GM19239 (cell line): ENCODE data around the gene GP1BB.
"Not testable (repeated sequence)": the region's sequence is repeated elsewhere in the genome, so short reads cannot be mapped to it uniquely, and the experiment has no call there.

Source experiments
- DNase-seq: peaks from one replicate; pipeline ENCODE4 v3.0.0; 2011; ENCODE audit warnings: low spot score; ENCODE audit not compliant: insufficient read length
- FAIRE-seq: peaks from 2 replicates; lab custom pipeline; 2011; peaks lifted over from hg19 to GRCh38; lab: Jason Lieb, UNC

Gene GP1BB

DNA sequence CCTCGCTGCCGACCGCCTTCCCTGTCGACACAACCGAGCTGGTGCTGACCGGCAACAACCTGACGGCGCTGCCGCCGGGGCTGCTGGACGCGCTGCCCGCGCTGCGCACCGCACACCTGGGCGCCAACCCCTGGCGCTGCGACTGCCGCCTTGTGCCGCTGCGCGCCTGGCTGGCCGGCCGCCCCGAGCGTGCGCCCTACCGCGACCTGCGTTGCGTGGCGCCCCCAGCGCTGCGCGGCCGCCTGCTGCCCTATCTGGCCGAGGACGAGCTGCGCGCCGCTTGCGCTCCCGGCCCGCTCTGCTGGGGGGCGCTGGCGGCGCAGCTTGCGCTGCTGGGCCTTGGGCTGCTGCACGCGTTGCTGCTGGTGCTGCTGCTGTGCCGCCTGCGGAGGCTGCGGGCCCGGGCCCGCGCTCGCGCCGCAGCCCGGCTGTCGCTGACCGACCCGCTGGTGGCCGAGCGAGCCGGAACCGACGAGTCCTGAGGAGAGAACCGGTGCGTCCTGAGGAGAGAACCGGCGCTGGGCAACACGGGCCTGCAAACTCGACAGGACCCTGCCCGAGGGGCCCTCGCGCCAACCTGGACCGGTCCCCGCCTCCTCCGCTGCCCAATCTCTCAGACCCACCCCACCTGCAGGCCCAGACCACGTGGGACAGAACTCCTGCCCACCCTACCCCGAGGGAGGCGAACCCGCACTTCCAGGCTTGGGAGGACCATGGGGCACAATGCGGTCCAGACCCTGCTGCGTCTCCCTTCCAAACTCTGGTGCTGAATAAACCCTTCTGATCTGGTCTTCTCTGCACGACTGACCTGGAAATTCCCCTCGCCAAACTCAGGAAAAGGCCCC, 866 bp downstream of the GP1BB start:
- DNase-seq (no peak), FAIRE-seq (no peak)

DNA sequence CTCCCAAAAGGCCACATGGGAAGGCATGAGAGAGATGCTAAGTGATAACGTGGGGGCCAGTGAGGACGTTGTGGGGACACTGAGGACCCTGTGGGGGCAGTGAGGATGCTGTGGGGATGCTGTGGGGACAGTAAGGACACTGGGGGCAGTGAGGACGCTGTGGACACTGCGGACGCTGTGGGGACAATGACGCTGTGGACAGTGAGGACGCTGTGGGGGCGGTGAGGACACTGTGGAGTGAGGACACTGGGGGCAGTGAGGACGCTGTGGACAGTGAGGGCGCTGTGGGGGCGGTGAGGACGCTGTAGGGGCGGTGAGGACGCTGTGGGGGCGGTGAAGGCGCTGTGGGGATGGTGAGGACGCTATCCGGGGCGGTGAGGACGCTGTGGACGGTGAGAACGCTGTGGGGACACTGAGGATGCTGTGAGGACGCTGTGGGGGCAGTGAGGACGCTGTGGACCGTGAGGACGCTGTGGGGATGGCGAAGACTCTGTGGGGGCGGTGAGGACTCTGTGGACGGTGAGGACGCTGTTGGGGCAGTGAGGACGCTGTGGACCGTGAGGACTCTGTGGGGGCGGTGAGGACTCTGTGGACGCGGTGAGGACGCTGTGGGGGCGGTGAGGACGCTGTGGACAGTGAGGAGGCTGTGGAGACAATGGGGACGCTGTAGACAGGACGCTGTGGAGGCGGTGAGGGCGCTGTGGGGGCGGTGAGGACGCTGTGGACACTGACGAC, 1.8 kb downstream of the GP1BB start:
- FAIRE-seq: no peak
- no peak for DNase-seq

DNA sequence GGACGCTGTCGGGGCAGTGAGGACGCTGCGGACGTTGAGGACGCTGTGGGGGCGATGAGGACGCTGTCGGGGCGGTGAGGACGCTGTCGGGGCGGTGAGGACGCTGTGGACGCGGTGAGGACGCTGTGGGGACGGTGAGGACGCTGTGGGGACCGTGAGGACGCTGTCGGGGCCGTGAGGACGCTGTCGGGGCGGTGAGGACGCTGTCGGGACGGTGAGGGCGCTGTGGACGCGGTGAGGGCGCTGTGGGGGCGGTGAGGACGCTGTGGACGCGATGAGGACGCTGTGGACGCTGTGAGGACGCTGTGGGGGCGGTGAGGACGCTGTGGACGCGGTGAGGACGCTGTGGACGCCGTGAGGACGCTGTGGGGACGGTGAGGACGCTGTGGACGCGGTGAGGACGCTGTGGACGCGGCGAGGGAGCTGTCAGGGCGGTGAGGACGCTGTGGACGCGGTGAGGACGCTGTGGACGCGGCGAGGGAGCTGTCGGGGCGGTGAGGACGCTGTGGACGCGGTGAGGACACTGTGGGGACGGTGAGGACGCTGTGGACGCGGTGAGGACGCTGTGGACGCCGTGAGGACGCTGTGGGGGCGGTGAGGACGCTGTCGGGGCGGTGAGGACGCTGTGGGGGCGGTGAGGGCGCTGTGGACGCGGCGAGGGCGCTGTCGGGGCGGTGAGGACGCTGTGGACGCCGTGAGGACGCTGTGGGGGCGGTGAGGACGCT, 2.9 kb downstream of the GP1BB start:
- not testable (repeated sequence) for DNase-seq, FAIRE-seq

DNA sequence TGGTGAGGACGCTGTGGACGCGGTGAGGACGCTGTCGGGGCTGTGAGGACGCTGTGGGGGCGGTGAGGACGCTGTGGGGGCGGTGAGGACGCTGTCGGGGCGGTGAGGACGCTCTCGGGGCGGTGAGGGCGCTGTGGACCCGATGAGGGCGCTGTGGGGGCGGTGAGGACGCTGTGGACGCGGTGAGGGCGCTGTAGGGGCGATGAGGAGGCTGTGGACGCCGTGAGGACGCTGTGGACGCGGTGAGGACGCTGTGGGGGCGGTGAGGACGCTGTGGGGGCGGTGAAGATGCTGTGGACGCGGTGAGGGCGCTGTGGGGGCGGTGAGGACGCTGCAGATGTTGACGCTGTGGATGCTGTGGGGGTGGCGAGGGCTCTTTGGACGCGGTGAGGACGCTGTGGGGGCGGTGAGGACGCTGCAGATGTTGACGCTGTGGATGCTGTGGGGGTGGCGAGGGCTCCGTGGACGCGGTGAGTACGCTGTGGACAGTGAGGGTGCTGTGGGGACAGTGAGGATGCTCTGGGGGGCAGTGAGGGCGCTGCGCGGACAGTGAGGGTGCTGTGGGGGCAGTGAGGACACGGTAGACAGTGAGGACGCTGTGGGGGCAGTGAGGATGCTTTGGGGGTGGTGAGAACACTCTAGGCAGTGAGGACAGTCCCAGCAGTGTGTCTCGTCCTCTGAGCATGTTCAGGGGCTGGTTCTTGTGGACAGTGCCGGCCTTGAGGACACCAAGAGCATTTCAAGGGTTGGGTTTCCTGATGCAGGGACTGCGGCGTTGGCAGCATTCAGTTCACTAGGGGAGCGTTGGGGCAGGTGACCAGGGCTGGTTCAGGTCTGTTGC, 4.2 kb downstream of the GP1BB start:
- FAIRE-seq (no peak), DNase-seq (no peak)

DNA sequence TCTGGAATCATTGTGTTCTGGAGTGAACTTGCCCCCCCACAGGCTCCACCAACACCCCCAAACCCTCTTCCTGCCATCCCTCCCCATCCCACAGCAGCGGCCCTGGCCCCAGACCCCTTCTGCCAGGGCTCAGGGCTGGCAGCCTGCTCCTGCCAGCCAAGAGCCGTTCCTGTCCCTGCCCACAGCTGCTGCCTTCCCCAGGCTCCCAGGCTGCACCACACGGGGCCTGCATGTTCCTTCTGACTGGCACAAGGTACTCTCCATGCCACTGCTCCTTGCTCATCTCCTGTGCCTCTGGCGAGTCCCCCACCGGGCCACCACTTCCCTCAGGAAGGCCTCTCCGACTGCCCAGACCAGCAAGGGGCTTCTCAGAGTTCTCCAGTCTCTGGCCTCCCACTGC, 4.9 kb downstream of the GP1BB start:
- no peak for FAIRE-seq
- DNase-seq: no peak

DNA sequence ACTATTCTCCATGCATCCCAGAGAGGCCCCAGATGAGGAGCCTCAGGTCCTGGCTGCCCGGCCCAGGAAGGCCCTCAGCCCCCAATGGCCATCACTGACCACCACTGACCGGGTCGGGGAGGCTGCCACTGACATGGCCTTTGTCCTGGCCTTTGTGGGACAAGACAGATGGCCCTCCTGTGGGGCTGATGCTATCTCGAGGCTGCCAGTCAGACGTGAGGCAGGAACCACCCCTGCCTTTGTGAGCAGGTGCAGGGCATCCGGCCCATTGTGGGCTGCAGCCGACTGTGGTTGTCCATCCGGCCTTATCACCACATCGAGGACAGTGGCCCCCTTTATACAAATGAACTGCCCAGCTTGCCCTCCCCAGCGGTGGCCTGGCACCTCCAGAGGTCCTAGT, 5.5 kb downstream of the GP1BB start:
- no peak for FAIRE-seq
- DNase-seq: no peak

DNA sequence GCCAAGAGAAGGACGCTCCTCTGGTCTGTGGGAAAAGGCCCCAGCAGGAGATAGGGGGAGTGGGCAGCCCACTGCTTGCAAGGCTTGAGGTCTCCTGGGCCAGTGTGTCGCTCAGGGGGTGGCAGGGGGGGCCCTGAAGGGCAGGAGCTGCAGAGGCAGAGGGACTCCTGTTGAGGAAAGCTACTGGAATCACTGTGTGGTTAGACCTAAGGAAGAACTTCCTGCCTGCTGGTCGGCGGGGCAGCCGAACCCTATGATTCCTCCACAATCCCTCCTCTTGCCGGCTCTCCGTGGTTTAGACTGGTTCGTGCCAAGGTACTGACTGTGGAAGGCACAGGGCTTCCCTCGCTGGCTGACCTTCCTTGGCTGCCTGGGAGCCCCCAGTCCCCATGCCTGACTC, 6.2 kb downstream of the GP1BB start:
- DNase-seq (no peak), FAIRE-seq (no peak)

DNA sequence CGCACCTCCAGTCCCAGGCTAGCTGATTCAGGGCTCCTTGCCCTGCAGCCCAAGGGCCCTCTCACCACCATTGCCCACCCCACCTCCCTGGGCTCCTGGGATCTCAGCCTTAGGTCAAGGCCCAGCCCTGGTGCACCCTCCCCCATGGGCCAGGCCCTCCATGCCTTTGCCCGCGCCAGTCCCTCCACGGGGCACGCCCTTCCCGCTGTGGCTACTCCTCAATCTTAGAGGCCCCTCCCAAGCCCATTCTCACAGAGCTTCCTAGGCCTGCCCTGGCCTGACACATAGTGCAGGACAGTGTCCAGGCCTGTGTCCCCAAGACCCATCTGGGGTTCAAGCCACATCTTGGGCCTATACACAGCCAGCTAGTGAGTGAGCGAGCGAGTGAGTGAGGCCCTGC, 6.9 kb downstream of the GP1BB start:
- FAIRE-seq: no peak

DNA sequence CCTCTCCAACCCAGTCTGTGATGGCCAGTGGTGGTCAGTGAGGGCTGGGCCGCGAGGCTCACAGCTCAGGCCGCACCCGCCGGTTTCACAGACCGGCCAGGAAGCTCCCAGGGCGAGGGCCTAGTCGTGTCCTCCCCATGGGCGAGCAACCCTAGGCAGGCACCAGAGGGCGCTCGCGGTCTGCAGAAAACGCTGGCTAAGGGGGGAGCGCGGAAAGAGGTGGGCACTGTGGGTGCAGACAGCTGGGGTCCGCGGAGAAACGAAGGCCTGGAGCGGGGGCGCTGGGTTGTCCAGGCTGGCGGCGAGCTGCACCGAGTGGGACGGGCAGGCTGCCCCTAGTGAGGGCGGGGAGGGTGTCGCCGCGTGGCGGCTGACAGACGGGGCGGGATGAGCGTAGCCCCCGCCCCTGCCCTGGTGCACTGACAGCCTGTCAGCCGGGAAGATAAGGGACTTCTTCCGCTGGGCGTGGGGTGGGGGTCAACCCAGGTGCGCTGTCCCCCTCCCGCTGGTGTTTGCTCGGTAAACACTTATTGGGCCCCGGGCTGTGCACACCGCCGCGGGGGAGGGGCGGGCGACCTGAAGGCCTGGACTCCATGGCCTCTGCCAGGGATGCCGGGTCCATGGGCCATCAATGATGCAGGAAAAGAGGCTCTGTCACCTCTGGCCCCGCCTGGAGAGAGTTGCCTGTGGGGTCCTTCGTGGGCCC, 7.5 kb downstream of the GP1BB start:
- DNase-seq (peak; percentile 99), FAIRE-seq (peak; percentile 81)

More for the DNA sequence above, 6.9 kb downstream of the GP1BB start:
- DNase-seq: no peak

DNA sequence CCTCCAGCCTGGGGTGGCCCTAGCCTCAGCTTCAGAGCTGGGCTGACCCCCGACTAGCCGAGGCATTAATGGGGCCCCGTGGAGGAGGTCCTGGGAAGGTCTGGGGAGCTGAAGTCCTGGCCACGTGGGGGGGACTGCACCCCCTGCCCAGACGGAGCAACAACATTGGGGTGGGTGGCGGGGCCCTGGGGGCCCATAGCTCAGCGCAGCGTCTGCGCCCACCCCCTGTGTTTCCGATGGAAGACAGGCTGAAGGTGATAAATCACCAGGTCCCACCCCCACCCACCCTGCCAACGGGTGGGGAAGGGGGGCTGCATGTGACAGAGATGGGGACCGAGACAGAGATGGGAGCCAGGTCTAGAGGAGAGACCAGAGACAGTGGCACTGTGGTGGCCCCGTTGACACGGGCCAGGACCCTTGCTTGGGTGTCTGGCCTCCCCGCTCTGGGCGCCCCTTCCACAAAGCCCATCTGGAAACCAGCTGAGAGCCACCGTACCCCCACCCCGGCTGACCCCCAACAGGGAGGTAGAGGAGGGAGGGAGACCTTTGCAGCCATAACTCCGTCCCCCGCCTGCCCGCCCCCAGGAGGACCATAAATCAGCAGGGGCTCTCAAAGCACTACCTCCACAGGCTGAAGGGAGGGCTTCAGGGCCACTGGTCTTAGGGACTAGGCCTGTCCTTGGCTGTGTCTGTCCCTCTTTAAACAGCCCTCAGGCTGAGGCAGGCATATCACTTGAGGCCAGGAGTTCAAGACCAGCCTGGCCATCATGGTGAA, 8.2 kb downstream of the GP1BB start:
- DNase-seq (no peak), FAIRE-seq (no peak)

DNA sequence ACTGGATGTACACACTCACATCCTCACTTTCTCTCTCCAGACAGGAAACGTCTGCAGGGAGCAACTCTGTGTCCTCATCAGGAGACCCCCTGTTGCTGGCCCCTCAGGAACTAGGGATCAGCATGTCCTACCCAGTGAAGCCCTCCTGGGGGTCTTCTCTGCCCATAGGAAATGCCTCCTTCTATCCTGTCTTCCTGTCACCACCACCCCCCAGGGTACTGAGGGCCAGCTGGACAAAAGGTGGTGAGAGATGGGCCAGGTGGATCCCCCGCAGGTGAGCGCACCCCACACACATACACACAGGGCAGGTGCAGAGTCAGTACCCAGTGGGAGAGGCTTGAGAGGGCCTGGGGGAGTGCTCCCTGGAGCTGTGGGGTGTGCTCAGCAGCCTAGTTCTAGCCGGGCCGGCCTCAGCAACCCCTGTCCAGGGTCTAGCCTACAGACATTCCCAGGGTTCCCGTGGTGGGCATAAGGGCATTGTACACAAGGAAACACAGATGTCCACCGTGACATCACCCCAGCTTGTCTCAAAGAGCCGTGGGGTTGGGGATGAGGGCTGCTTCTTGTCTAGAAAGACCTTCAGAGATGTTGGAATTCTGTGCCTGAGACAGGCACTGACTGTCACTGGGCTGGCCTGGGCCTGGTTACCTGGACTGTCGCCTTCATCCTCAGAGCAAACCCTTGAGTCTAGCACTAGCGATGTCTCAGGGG, 9.2 kb downstream of the GP1BB start:
- FAIRE-seq: no peak
- DNase-seq: no peak

DNA sequence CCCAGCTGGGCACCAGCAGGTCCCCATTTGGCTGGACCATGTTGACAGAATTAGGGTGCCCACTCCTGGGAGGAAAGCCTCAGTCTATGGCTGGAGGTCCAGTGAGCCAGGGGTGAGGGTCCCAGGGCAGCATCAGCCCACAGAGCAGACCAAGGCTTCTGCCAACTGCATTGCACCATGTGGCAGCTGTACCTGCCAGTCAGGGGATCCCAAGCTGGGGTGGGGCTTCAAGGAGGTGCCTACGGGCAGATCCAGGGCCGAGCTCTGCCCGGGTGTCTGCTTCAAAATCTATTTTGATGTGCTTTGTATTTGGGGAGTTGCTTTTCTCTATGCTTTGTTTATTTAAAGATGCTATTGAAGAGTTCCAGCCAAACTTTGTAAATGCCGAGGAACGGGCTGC, 10.4 kb downstream of the GP1BB start:
- no peak for FAIRE-seq
- DNase-seq: no peak

DNA sequence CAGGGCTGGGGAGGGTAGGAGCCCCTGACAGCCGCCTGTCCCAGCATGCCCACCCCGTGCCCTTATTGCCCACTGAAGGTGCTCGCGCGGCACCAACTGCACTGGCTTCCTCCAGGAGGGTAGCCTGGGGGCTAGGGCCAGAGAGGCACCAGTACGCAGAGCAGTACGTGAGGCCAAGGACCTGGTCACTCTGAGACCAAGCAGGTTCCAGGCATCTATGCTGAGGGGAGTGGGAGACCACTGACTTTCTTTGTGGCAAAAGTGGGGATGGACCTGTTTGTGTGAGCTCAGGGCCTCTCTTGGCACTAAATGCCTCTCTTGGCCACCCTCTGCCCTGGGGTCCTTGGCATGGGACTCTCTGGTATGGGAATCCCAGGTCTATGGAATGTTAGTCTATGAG, 10.8 kb downstream of the GP1BB start:
- FAIRE-seq (no peak), DNase-seq (no peak)

DNA sequence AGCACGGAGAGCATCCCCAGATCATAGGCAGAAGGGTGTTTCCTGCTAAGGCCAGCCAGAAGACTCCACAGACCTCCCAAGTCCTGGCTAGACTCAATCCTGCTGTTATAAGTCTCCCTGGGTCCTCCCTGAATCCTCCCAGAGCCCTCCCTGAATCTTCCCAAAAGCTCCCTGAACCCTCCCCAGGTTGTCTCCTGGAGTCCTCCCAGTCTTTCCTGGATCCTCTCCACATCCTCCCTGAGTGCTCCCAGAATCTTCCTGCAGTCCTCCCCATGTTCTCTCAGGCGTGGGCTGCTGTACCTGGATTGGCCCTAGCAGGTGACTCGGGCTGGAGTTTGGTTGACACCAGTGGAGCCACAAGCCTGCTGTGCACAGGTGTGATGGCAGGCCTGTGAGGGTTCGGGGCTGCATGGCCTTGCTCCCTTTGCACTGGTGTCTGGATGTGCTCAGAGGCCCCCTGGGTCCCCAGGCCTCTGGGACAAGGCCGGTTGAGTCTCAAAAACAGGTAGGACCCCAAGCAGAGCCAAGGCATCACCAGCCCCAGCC, 11.6 kb downstream of the GP1BB start:
- FAIRE-seq: no peak

DNA sequence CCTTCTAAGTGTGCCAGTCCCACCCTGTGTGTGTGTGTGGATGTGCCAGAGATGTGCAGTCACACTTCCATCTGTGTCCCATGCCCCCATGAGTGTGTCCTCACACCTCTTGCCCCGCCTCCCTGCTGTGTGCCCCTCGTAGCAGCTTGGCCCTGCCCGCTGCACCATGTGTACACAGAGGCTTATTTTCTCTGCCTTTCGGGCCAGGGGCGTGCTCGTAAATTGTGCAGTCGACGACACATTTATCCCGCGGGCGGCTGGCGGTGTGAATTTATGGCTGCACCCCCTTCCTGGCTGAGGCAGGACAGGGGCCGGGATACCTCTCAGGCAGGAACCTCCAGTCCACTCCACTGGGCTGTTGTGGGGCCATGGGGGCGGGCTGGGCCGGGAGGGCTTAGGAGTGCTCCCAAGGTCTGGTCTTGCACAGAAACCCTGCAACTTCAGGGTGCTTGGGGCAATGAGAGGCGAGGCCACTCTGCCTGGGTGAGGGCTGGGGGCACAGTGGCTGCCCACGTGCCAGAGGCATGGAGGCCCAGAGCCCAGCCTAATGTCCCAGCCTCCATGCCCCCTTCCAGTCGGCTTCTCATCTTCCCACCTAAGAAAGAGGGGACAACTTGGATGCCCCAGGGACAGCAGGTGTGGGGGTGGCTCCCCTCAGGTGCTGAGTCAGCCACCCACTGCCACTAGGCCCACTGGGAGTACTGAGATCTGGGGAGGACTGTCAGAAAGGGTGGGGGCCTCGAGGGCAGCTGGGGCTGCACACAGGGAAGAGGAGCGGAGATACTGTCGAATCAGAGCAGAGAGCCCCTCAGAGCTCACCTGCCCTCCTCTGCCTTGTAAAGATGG, 12.5 kb downstream of the GP1BB start:
- no peak for DNase-seq
- no peak for FAIRE-seq

More for the DNA sequence above, 11.6 kb downstream of the GP1BB start:
- DNase-seq: no peak

DNA sequence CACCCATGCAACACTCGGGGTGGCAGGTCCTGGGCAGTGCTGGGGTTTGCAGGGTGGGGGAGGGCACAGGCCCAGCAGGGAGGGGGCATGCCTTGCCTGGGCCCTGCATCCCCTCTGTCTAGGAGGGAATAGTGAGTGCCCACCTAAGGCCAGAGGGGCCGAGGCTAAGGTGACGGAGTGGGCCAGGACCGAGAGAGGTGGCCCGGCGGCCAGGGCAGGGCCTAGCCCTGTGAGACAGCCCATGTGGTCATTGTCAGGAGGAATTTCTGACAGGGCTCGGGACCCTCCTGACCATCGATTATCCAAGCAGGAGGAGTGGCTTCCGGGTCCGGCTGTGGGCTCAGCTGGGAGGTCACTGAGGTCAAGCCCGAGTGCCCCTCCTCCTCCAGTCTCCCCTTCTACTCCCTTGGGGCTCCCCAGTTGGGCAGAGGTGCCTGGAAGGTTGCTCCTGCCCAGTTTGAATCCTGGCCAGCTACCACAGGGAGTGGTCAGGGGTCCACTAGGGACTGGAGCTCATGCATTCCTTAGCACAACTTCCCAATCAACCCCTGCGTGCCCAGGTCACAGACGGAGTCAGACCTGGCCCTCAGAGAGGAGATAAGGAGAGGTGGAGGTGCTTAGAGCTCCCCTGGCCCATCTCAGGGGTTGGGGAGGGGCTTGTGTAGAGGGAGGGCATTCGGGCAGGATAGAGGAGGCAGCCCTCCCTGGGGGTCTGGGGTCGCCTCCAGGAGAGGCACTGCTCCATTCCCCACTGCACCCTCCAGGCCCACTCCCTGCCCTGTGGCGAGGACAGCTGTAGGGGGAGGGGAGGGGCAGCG, 14.7 kb downstream of the GP1BB start:
- DNase-seq: no peak
- FAIRE-seq: no peak
